ENCODE results near the gene FGD5.

- TF ChIP-seq CTCF (IDR thresholded peaks at IDR 0.05) = no peak
- TF ChIP-seq POLR2A (IDR thresholded peaks at IDR 0.05) = no peak
- no peak for TF ChIP-seq POLR2AphosphoS5 (IDR thresholded peaks at IDR 0.05; ENCODE audit: insufficient read depth in 1 of 2, low read depth in 1 of 2)
Observed at GRCh38 chr3:14858105-14858504, 39.3 kb downstream of the FGD5 start.

Measured in vagina (tissue), 2 donors.